ENCODE measurements around the gene HOXB13. TPM values are rescaled to one million over a fixed set of nuclear protein-coding genes. Genes with fewer than 3 reads are reported as not detected.

HOXB13 gene
- total and polyA plus RNA-seq, 2 donors (not counting 3 experiments of a cell fraction or from before 2014, with no cell fraction given): not detected

GRCh38 chr17:48749621-48750553 is 21.3 kb upstream of the HOXB13 start:
- no peaks in the 10 kb centered on the region for H3K9me3 ChIP-seq (replicated peaks; ENCODE audit: control insufficient read depth, insufficient read depth, low read length)
- ChIA-PET POLR2A (no interaction called here), CTCF (interaction anchor here (0.9 to 3.3 kb wide), 5 partner anchors 25 to 129 kb away, joined by 3 to 25 read pairs (median 5); no protein-coding TSS in a partner anchor)
- H3K4me1 ChIP-seq (ENCODE audit: control insufficient read depth, extremely low read depth, insufficient read depth, low read length): peaks cover 16% of the 10 kb centered on the region
- H3K4me2 ChIP-seq (ENCODE audit: insufficient read depth, low read length): no peak overlapping the region
- BruUV-seq (replicated peaks): no TSS peak
- no peak overlapping the region for H3K4me3 ChIP-seq (replicated peaks in 1 of 3; ENCODE audit: insufficient read depth in 1 of 3, low read depth in 1 of 3, low read length in 3 of 3)
- TF ChIP-seq EZH2 (IDR thresholded peaks at IDR 0.05; ENCODE audit: borderline replicate concordance, low read depth, low read length, severe bottlenecking) (peak; percentile 97), FOS (IDR thresholded peaks at IDR 0.05; ENCODE audit: borderline replicate concordance, insufficient read depth, low read length) (no peak)
- no peaks in the 10 kb centered on the region for H3K36me3 ChIP-seq (ENCODE audit: control insufficient read depth in 2 of 2, extremely low read depth in 1 of 2, insufficient read depth in 2 of 2, low read length in 2 of 2)
- intact Hi-C loops (cut with micrococcal nuclease): no loop called here
- peaks cover 89 to 99% of the 10 kb centered on the region in 2 experiments for H3K27me3 ChIP-seq (ENCODE audit: control insufficient read depth in 2 of 2, insufficient read depth in 2 of 2, low read length in 2 of 2)
- no peak for FAIRE-seq
- H3K27ac ChIP-seq (ENCODE audit: insufficient read depth, low read depth, low read length): no peak overlapping the region
- no peak overlapping the region for H2AFZ ChIP-seq (ENCODE audit: low read depth, low read length)
- H3K79me2 ChIP-seq (ENCODE audit: control insufficient read depth, insufficient read depth, low read length): no peaks in the 10 kb centered on the region
- H3K9ac ChIP-seq (replicated peaks; ENCODE audit: extremely low read depth, insufficient read depth, low read length): no peak overlapping the region
- no peaks in the 10 kb centered on the region for H3K9me1 ChIP-seq (replicated peaks; ENCODE audit: control insufficient read depth, extremely low read depth, insufficient read depth, low read length)
- DNase-seq (ENCODE audit: low read depth, low spot score): no peak
- no peaks in the 10 kb centered on the region for H4K20me1 ChIP-seq (replicated peaks; ENCODE audit: control insufficient read depth, extremely low read depth, insufficient read depth, low read length)
- dilution Hi-C loops (cut with MboI; ENCODE audit: extremely low pct_ligation_motif_present, low sequenced_read_pairs): loop anchor here (25.0 kb wide), 1 partner anchor 88 kb away; no protein-coding TSS in a partner anchor

GRCh38 chr17:48748718-48749566 is 20.4 kb upstream of the HOXB13 start:
- Histone ChIP-seq H3K4me2 (ENCODE audit: insufficient read depth, low read length) (no peak overlapping the region), H3K9me3 (replicated peaks; ENCODE audit: control insufficient read depth, insufficient read depth, low read length) (no peaks in the 10 kb centered on the region), H2AFZ (ENCODE audit: low read depth, low read length) (no peak overlapping the region), H3K4me3 (replicated peaks in 1 of 3; ENCODE audit: insufficient read depth in 1 of 3, low read depth in 1 of 3, low read length in 3 of 3) (no peak overlapping the region), H4K20me1 (replicated peaks; ENCODE audit: control insufficient read depth, extremely low read depth, insufficient read depth, low read length) (no peaks in the 10 kb centered on the region), H3K27me3 (ENCODE audit: control insufficient read depth in 2 of 2, insufficient read depth in 2 of 2, low read length in 2 of 2) (peaks cover 86 to 98% of the 10 kb centered on the region in 2 experiments), H3K27ac (ENCODE audit: insufficient read depth, low read depth, low read length) (no peak overlapping the region), H3K36me3 (ENCODE audit: control insufficient read depth in 2 of 2, extremely low read depth in 1 of 2, insufficient read depth in 2 of 2, low read length in 2 of 2) (no peaks in the 10 kb centered on the region), H3K79me2 (ENCODE audit: control insufficient read depth, insufficient read depth, low read length) (no peaks in the 10 kb centered on the region), H3K9ac (replicated peaks; ENCODE audit: extremely low read depth, insufficient read depth, low read length) (no peak overlapping the region), H3K4me1 (ENCODE audit: control insufficient read depth, extremely low read depth, insufficient read depth, low read length) (peaks cover 7% of the 10 kb centered on the region), H3K9me1 (replicated peaks; ENCODE audit: control insufficient read depth, extremely low read depth, insufficient read depth, low read length) (no peaks in the 10 kb centered on the region)
- ChIA-PET CTCF (interaction anchor here (1.1 to 3.3 kb wide), 5 partner anchors 10 to 70 kb away, joined by 3 to 25 read pairs (median 5); no protein-coding TSS in a partner anchor), POLR2A (no interaction called here)
- FAIRE-seq (peak; percentile 63), DNase-seq (ENCODE audit: low read depth, low spot score) (no peak)
- intact Hi-C loops (cut with micrococcal nuclease): no loop called here
- dilution Hi-C loops (cut with MboI; ENCODE audit: extremely low pct_ligation_motif_present, low sequenced_read_pairs): no loop called here
- TF ChIP-seq EZH2 (IDR thresholded peaks at IDR 0.05; ENCODE audit: borderline replicate concordance, low read depth, low read length, severe bottlenecking): no peak
- TF ChIP-seq GATA2 (IDR thresholded peaks at IDR 0.05; ENCODE audit: insufficient read depth, insufficient read length, low read depth, low read length): no peak
- no peak for TF ChIP-seq POLR2A (IDR thresholded peaks at IDR 0.05; ENCODE audit: low read depth, low read length)
- no peak for TF ChIP-seq POLR2AphosphoS5 (IDR thresholded peaks at IDR 0.05; ENCODE audit: insufficient read depth, low read depth, low read length)
- no peak for TF ChIP-seq MAX (IDR thresholded peaks at IDR 0.05; ENCODE audit: insufficient read depth, insufficient read length)
- TF ChIP-seq CTCF (IDR thresholded peaks at IDR 0.05; ENCODE audit: extremely low read depth in 1 of 2, insufficient read depth in 1 of 2, low read depth in 1 of 2, low read length in 2 of 2): no peak
- TF ChIP-seq JUN (IDR thresholded peaks at IDR 0.05; ENCODE audit: borderline replicate concordance, insufficient read depth, insufficient read length, low read depth): no peak
- no peak for TF ChIP-seq FOS (IDR thresholded peaks at IDR 0.05; ENCODE audit: borderline replicate concordance, insufficient read depth, low read length)
- no peak for TF ChIP-seq MYC (IDR thresholded peaks at IDR 0.05; ENCODE audit: low read depth, low read length)
- no TSS peak for BruUV-seq (replicated peaks)

Data from endothelial cell of umbilical vein (primary cell).